Stimulated activated CD8-positive, alpha-beta memory T cell treated with anti-CD3 and anti-CD28 coated beads, Interleukin-12 subunit alpha, Interleukin-12 subunit beta, amount 100 ng/mL, for 4 hours (primary cell): ENCODE results near the gene NF1.
"Not testable (repeated sequence)": the region's sequence is repeated elsewhere in the genome, so short reads cannot be mapped to it uniquely, and the experiment has no call there.

Experiments used
- DNase-seq: peaks from one replicate; pipeline ENCODE4 v3.0.0-alpha.2; 2020; ENCODE audit warnings: low read depth

The NF1 gene

DNA sequence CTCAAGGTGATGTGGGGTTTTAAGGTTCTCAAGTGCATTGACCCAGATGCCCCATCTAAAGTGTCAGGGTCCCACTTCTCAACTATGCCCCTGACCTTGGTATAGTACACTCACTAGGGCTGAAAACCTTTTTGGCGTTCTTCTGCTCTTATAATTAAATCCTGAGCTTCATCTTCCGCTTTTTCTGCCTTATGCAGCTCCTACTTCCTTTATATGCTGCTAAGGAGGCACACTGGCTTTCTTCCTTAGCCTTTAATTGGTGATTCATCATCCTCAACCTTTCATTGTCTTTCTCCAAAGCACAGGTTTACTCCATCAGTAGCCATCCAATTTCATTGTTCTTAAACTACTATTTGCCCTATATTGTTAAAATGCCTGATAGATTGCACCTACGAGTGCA lies 5.3 kb upstream of the NF1 start:
- no peak for DNase-seq

DNA sequence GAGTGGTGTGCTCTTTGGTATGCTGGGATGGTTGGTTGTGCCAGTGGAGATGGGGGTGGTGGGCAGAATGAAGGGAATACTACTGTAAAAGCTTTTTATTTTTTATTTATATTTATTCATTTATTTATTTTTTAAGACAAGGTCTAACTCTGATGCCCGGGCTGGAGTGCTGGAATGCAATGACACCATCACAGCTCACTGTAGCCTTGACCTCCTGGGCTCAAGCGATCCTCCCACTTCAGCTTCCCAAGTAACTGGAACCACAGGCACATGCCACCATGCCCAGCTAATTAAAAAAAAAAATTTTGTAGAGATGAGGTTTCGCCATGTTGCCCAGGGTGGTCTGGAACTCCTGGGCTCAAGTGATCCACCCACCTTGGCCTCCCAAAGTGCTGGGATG lies 4.1 kb upstream of the NF1 start:
- DNase-seq, result not testable (repeated sequence)

DNA sequence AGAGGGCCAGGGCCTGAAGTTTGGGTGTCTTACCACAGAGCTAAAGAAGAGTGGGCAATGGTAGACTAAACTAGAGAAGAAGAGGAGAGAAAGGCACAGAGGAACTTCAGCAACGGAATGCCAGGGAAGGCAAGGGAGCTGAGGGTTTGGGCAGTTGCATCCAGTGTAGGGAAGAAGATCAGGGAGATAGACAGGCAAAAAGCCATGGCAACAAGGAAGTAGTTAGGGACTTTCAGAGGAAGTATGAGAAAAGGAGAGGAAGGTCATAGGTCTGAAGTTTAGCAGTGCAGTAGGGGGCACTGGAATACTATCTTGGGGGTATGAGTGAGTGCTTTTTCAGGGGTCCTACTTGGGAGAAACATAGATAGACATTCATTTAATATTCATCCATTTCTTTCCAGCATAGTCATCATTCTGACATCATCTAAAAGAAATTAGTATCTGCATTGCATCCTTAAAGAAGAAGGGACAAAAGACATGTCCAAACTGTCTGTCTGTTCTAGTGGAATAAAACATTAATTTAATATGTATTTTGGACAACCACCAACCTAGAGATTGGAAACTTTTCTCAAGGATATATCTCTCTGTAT lies 2.2 kb upstream of the NF1 start:
- DNase-seq, result no peak

DNA sequence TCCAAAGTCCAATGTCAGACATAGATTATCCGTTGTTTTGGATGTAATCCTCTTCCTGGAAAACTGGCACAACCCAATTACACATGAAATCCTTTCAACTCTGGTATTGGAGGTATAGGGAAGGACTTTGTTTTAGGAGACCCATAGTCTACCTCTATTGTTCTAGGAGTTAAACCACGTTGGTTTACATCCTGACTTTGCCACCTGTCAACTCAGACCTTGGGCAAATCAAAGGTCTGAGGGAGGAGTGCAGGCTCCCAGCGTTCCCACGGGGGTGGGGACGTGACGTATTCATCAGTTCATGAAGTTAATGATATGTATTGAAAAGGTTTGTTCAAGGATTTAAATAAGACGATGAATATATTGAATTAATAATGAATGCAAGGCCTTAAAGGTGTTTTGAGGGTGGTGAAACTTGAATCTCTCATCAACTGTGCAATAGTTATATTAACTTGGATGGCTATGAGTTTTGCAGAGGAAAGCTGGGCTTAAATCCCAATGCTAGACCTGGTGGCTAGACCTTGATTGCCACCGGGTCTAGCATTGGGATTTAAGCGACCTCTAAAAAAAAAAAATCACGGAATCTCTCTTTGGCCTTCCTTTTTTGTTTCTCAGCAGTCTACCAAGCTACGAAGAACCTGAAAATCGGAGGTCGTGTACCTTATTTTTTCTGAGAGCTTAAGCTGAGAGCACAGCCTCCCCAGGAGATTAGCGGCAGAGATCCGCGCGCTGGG lies 744 bp upstream of the NF1 start:
- no peak for DNase-seq

DNA sequence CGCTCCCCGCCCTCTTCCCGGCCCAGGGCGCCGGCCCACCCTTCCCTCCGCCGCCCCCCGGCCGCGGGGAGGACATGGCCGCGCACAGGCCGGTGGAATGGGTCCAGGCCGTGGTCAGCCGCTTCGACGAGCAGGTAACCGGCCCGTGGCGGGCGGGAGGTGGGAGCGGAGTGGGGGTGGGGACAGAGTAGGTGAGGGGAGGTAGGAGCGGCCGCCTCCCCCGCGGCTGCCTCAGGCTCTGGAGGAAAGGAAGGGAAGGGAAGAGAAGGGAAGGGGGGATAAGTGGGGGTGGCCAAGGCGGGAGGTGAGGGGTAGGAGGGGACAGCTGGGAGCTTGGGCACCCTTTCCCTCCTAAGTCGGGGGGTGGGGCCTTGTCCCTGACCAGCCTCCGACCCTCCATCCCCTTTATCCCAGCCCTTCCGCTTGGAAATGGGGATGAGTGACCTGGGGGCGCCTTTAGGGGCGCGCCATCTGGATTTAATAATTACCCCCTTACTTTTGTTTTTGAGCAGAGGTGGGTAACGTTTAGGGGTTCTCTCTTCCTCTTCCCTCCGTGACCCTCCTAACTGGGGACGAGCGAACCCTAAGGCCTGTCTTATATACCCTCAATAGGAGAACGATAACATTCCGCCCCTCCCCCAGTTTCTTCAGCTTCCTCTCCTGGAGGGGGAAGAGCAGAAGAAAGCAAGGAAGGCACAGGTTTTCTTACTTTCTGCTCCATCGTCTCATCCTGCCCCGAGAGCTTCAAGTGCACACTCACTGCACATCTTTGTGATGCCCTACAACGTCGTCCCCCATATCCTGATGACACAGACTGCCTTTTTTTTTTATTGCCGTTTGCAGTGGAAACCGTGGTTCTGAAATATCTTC lies 694 bp downstream of the NF1 start:
- no peak for DNase-seq

DNA sequence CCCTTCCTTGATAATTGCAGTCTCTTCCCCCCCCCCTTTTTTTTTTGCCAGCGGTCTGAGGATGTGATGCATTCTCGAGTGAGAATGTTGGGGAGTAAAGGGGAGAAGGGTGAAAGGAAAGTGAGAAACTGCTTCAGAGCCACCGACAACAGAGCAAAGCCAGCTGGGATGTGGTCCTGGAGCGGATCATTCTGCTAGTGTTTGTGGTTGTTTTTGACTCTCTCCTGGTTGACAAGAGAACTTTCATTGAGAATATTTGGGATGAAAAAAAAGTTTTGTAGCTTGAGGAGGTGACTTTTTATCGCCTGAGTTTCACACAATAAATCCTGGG lies 1.3 kb downstream of the NF1 start:
- no peak for DNase-seq

DNA sequence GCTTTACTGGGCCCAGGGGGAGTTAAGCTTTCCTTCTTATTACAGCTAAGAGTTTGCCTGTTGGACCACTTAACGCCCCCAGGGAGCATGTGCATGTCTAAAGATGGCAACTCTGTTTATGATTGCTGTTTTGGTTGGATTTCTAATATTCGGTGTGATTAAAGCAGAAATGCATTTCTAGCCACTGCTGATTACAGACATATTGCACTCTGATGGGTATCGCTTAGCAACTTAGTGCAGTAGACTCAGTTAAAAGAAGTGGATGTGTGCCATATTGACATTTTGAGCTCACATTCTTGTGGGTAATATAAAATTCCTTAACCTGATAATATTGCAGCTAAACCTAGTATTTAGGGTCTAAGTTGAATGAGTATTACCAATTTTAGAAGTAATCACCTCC lies 4.2 kb downstream of the NF1 start:
- no peak for DNase-seq

DNA sequence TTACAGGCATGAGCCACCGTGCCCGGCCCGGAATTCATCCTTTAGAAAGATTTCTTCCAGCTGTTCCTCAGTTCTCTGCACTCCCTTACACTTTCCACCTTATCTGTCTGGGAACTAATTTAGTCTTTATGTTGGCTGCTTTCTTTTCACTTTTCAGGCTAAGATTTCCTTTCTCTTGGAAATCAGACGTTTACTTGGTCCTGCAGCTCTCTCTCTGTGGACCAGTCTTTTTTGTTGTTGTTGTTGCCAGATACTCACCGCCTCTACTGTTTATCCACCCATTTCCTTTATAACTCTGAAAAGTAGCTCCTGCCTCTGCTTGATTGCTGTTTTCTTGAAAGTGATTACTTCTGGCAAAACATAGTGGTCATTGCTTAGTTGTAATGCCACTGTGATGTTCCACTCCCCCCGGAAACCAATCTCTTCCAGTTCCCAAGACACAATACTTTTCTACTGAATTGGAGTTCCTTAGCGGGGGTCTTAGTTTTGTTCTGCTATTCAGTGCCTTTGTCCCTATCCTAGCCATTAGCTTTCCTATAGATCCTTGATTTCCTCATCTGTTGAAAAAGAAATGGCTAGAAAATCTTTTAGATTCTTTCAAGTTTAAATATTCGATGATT lies 6.2 kb downstream of the NF1 start:
- no peak for DNase-seq

DNA sequence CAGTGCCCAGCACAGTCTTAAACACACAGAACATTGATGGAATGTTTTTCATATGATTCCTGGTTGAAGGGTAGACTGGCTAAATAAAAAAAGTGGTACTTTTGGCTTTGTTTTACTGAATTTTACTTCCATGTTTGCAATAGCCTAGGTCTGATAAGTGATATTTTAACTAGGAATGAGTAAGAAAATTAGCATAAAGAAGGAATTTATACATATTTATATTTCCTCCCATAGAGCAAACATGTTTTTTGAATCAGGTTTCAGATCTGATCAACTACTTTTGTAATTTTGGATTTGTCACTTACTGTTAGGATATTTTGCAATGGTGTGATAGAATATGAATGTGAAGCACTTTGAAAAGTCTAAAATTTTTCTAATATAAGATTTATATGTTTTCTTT lies 7.2 kb downstream of the NF1 start:
- DNase-seq, result no peak

DNA sequence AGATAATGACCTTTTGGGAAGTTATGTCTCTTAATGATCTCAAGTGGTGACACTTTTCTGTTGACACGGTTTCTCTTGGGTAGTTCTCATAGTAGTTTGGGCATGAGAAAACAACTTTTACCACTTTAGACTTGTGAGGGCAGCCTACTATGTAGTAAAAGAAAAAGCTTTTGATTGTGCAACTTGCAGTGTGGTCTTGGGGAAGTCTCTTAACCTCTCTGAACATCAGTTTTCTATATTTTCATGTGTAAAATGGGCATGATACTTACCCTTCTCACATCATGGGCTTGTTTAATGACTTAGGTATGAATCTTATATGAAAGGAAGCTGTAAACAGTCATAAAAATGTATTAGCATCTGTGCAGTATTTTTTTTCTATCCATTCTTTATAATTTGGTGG lies 11.2 kb downstream of the NF1 start:
- DNase-seq, result no peak

DNA sequence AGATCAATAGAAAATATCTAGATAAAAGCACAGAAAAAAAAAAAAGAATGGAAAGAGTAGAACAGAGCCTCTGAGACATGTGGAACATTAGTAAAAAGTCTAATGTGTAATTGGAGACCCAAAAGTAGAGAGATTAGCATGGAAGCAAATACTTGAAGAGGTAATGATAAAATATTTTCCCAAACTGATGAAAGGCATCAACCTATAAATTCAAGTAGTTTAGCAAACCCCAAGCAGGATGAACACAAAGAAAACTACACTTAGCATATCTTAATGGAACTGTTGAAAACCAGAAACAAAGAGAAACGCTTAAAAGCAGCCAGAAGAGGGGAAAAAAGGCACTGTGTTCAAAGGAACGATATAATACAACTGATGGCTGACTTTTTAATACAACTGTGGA lies 16.4 kb downstream of the NF1 start:
- no peak for DNase-seq

DNA sequence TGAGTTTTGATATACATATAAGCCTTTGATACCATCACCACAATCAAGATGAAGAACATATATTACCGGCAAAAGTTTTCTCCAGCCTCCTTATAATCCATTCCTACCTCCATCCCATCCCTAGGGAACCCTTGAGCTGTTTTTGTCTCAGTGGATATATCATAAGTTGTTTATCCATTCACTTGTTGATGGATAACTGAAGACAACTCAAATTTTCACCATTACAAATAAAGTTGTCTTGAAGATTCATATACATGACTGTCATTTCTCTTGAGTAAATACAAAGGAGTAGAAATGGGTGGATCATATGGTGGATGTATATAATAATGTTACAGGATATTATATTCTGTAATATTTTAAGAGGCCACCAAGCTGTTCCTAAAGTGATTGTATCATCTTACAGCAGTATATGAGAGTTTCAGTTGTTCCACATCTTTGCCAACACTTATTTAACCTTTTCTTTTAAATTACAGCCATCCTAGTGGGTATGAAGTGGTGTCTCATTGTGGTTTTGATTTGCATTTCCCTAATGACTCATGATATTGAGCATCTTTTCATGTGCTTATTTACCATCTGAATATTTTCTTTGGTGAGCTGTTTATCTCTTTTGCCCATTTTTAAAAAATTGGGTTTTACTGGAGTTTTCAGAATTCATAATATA lies 17.4 kb downstream of the NF1 start:
- DNase-seq, result no peak

DNA sequence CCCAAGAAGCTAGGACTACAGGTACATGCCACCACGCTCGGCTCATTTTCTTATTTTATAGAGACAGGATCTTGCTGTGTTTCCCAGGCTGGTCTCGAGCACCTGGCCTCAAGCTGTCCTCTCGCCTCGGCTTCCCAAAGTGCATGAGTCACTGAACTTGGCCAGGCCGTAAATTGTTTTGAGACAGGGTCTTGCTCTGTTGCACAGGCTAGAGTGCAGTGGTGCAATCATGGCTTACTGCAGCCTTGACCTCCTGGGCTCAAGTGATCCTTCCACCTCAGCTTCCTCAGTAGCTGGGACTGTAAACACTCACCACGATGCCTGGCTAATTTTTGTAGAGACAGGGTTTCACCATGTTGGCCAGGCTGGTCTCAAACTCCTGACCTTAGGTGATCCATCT lies 18.6 kb downstream of the NF1 start:
- not testable (repeated sequence) for DNase-seq

DNA sequence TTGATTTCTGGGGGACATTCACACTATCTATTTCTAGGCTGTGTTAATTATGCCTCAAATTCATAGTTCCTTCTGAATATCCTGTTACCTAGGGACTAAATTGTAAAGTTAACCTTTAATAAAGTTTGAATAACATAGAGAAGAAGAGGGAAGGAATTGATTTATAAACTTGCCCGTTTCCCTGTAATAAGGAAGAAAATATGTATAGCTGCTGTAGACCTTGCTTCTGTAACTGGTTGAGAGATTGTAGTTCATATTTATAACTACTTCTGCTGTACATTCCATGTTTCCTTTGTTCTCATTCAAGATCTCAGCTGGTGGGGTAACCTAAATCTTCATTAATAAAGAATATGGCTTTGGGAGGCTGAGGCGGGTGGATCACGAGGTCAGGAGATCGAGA lies 19.2 kb downstream of the NF1 start:
- no peak for DNase-seq

DNA sequence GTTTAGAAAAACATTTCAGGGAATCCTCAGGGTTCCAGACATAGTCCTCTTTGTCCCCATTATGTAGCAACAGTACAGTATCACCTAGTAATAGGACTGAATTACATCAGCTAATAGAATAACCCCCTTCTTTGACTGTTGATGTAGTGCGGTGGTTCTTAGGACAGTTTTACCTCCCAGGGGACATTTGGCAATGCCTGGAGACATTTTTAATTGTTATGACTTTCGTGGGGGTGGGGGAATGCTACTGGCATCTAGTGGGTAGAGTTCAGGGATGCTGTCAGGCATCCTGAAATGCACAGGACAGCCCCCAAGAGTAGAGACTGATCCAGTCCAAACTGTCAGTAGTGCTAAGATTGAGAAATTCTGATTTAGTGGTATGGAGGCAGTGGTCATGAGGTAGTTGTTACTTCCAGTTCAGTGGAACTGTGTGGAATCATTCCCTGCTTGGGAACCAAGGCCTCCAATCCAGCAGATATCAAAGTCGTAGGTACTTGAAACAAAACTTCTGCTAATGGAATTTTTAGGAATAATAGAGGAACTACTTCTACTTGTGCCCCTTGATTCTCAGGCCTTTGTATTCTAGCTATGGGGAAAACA lies 20.3 kb downstream of the NF1 start:
- DNase-seq, result no peak

DNA sequence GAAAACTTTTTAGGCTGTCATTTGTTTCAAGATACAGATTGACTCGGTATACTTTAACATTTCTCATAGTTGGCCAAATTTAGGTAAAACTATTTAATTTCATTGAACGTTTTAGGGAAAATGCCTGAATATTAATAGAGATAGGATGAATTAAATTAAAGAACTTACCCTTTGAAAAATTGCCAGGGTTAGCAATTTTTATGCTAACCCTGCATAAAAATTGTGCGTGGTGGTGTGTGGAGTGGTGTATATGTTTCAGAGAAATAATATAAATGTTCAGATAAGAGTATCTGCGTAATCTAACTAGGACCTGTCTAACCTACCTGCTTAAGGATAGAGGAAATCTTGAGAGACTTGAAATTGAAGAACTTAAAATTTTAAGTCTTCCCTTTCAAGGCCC lies 21.4 kb downstream of the NF1 start:
- no peak for DNase-seq

DNA sequence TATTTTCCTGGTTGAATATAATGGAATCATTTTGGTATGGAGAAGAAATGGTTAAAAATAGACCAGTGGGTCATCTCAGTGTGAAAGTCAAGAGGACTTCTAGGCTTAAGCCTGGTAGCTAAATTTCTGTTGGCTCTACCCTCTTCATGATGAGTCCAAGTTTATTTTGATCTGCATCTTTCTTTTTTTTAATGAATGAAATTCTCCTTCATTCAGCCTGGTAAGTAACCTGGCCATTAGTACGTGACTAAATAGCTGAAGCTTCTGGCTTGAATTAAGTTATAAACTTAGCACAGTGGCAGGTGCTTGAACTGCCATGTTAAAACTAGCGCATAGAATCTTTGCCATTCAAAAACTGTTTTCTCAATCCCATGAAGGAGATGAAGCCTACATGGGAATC lies 28.0 kb downstream of the NF1 start:
- no peak for DNase-seq

DNA sequence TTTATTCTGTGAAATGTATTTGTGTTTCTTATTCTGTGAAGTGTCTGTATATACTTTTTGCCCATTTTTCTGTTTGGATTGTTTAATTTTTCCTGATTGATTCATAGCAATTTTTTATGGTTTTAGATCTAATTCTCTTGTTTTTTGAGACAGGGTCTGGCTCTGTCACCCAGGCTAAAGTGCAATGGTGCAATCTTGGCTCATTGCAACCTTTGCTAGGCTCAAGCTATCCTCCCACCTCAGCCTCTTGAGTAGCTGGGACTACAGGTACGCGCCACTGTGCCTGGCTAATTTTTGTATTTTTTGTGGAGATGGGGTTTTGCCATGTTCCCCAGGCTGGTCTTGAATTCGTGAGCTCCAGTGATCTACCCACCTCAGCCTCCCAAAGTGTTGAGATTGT lies 31.5 kb downstream of the NF1 start:
- no peak for DNase-seq

DNA sequence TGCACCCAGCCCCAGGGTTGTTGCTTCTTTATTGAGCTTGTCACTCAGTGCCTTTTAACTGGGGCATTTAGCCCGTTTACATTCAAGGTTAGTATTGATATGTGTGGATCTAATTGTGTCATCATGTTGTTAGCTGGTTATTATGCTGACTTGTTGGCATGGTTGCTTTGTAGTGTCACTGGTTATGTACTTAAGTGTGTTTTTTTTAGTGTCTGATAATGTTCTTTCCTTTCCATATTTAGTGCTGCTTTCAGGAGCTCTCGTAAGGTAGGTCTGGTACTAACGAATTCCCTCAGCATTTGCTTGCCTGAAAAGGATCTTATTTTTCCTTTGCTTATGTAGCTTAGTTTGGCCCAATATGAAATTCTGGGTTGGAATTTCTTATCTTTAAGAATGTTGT lies 33.5 kb downstream of the NF1 start:
- no peak for DNase-seq

DNA sequence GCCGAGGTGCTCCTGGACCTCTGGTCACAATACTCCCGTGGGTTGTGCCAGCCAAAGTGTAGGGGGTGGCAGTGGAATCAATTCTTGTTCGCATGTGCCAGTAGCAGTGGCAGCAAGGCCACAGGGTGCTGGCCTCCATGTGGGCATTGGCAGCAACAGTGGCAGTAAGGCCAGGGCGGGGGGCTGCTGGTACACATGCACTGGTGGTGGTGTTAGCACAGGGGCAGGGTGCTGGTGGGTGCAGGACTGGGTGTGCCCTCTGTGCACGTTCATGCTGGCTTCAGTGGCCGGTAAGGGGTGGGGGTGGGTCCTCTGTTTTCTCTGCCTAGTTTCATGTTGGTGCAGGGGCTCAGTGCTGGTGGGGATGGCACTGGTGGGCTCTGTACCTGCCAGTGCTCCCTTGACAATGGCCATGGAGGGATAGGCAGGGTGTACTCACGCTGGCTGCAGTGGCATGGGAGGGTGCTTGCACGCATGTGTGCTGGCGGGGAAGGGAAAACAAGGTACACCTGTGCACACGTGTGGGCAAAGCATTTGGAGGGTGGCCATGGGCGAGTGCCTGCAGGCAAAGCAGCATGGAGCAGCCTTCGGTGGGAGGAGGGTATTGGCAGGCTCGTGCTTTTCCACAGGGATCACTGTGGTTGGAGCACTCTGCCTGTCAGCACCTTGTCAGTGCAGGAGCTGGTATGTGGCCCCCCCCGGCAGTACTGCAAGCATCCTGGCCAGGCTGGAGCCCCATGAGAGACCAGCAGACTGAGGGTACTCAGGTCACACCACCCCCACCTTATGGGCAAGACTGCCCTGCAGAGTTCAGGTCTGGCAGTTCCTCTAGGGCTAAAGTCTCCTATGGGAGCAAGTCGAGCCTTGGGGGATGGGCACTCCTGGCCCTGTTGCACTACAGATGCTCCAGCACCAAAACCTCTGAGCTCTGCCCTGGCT lies 35.8 kb downstream of the NF1 start:
- DNase-seq, result no peak

DNA sequence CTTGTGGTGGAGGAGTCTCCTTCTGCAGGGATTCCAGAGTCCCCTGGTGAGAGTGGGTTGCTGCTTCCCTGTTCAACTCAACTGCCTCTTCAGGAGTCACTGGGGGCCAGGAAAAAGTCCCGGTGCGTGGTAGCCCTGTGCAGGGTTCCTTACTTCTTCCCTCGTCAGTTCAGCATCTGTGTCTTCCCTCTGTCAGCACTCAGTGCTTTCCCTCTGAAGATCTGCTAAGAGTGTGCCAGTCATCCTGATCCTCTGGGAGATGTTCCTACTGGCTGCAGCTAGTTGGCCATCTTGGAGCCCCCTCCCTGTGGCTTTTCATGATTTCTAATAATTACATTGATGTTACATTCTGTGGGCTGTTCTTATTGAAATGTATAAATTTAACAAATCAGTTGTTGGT lies 36.5 kb downstream of the NF1 start:
- no peak for DNase-seq
